ENCODE measurements around the gene GPR160.

DNA sequence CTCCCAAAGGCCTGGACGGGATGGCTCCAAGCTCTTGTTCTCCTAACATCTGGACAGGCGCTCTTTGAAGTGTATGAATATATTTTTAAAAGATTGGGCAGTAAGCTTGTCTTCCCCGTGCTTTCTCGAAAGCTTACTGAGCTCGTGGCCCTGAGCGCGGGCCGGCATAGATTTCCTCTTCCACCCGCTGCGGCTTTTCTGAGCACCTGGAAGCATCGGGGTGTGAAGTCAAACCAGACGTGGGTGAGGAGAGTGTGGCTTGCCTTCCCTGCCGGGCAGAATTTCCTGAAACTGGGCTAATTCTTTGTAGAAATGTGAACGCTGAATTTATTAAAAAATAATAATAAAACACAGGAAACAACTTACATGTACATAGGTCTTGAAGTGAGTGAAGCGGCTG is 25.9 kb downstream of the GPR160 start:
- TF ChIP-seq, protein P1, sequence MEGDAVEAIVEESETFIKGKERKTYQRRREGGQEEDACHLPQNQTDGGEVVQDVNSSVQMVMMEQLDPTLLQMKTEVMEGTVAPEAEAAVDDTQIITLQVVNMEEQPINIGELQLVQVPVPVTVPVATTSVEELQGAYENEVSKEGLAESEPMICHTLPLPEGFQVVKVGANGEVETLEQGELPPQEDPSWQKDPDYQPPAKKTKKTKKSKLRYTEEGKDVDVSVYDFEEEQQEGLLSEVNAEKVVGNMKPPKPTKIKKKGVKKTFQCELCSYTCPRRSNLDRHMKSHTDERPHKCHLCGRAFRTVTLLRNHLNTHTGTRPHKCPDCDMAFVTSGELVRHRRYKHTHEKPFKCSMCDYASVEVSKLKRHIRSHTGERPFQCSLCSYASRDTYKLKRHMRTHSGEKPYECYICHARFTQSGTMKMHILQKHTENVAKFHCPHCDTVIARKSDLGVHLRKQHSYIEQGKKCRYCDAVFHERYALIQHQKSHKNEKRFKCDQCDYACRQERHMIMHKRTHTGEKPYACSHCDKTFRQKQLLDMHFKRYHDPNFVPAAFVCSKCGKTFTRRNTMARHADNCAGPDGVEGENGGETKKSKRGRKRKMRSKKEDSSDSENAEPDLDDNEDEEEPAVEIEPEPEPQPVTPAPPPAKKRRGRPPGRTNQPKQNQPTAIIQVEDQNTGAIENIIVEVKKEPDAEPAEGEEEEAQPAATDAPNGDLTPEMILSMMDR (IDR thresholded peaks at IDR 0.05), result no peak
- TF ChIP-seq POLR2A (IDR thresholded peaks at IDR 0.05), result no peak

All from adrenal gland (tissue), 5 donors.